ENCODE measurements around the gene CITED1. TPM values are rescaled to one million over a fixed set of nuclear protein-coding genes. Genes with fewer than 3 reads are reported as not detected.
A peak's percentile ranks its signal among the peaks of the same experiment; 100 is the strongest.

CITED1 gene
- total and polyA plus RNA-seq, 2 donors (not counting 1 experiment from before 2014, with no cell fraction given), result 0.17 TPM; not detected in 1

GRCh38 chrX:72308566-72309296 is 3.0 kb upstream of the CITED1 start:
- Histone ChIP-seq H3K9ac (ENCODE audit: insufficient read depth, low read length) (no peak overlapping the region), H3K27ac (ENCODE audit: insufficient read depth, low read length) (no peak overlapping the region), H3K4me1 (ENCODE audit: control insufficient read depth, extremely low read depth, insufficient read depth, low read length) (no peaks in the 10 kb centered on the region), H4K20me1 (ENCODE audit: control insufficient read depth, extremely low read depth, insufficient read depth, low read length) (no peaks in the 10 kb centered on the region), H3K4me2 (ENCODE audit: extremely low read depth, insufficient read depth, low read length) (peak overlapping the region; percentile 82), H3K79me2 (ENCODE audit: control insufficient read depth, insufficient read depth, low read length) (no peaks in the 10 kb centered on the region), H3K9me3 (ENCODE audit: control insufficient read depth, insufficient read depth, low read depth, low read length) (no peaks in the 10 kb centered on the region), H3K4me3 (replicated peaks in 1 of 4; ENCODE audit: control extremely low read depth in 1 of 4, insufficient read depth in 1 of 4, low read depth in 3 of 4, low read length in 4 of 4) (peak overlapping the region in 1 of 4 experiments; percentile 55), H3K36me3 (ENCODE audit: control insufficient read depth, insufficient read depth, low read length) (no peaks in the 10 kb centered on the region), H3K27me3 (ENCODE audit: control insufficient read depth, insufficient read depth, low read length) (peaks cover 45% of the 10 kb centered on the region), H2AFZ (ENCODE audit: low read length) (no peak overlapping the region)
- peak; percentile 61 to 70 for DNase-seq (ENCODE audit: low read depth in 2 of 2)
- TF ChIP-seq CTCF (conservative IDR thresholded peaks at IDR 0.05 in 1 of 2, IDR thresholded peaks at IDR 0.05 in 1 of 2; ENCODE audit: low read depth in 1 of 2, low read length in 2 of 2) (no peak), EZH2 (IDR thresholded peaks at IDR 0.05; ENCODE audit: low read length, missing control alignments) (peak; percentile 73)

GRCh38 chrX:72308209-72308565 is 2.5 kb upstream of the CITED1 start:
- DNase-seq (ENCODE audit: low read depth in 2 of 2), result no peak
- Histone ChIP-seq H3K9me3 (ENCODE audit: control insufficient read depth, insufficient read depth, low read depth, low read length) (no peaks in the 10 kb centered on the region), H3K36me3 (ENCODE audit: control insufficient read depth, insufficient read depth, low read length) (no peaks in the 10 kb centered on the region), H2AFZ (ENCODE audit: low read length) (no peak overlapping the region), H3K79me2 (ENCODE audit: control insufficient read depth, insufficient read depth, low read length) (no peaks in the 10 kb centered on the region), H3K4me2 (ENCODE audit: extremely low read depth, insufficient read depth, low read length) (no peak overlapping the region), H3K4me3 (replicated peaks in 1 of 4; ENCODE audit: control extremely low read depth in 1 of 4, insufficient read depth in 1 of 4, low read depth in 3 of 4, low read length in 4 of 4) (no peak overlapping the region), H3K27me3 (ENCODE audit: control insufficient read depth, insufficient read depth, low read length) (peaks cover 50% of the 10 kb centered on the region), H4K20me1 (ENCODE audit: control insufficient read depth, extremely low read depth, insufficient read depth, low read length) (no peaks in the 10 kb centered on the region), H3K4me1 (ENCODE audit: control insufficient read depth, extremely low read depth, insufficient read depth, low read length) (no peaks in the 10 kb centered on the region), H3K9ac (ENCODE audit: insufficient read depth, low read length) (no peak overlapping the region), H3K27ac (ENCODE audit: insufficient read depth, low read length) (no peak overlapping the region)
- TF ChIP-seq CTCF (conservative IDR thresholded peaks at IDR 0.05 in 1 of 2, IDR thresholded peaks at IDR 0.05 in 1 of 2; ENCODE audit: low read depth in 1 of 2, low read length in 2 of 2) (no peak), EZH2 (IDR thresholded peaks at IDR 0.05; ENCODE audit: low read length, missing control alignments) (no peak)

GRCh38 chrX:72307646-72308051 is 1.9 kb upstream of the CITED1 start:
- H3K4me1 ChIP-seq (ENCODE audit: control insufficient read depth, extremely low read depth, insufficient read depth, low read length), result no peaks in the 10 kb centered on the region
- H3K27me3 ChIP-seq (ENCODE audit: control insufficient read depth, insufficient read depth, low read length), result peaks cover 56% of the 10 kb centered on the region
- H3K4me2 ChIP-seq (ENCODE audit: extremely low read depth, insufficient read depth, low read length), result peak overlapping the region; percentile 13
- H4K20me1 ChIP-seq (ENCODE audit: control insufficient read depth, extremely low read depth, insufficient read depth, low read length), result no peaks in the 10 kb centered on the region
- H3K9me3 ChIP-seq (ENCODE audit: control insufficient read depth, insufficient read depth, low read depth, low read length), result no peaks in the 10 kb centered on the region
- H3K27ac ChIP-seq (ENCODE audit: insufficient read depth, low read length), result no peak overlapping the region
- no peak for TF ChIP-seq CTCF (conservative IDR thresholded peaks at IDR 0.05 in 1 of 2, IDR thresholded peaks at IDR 0.05 in 1 of 2; ENCODE audit: low read depth in 1 of 2, low read length in 2 of 2)
- peak; percentile 72 for TF ChIP-seq EZH2 (IDR thresholded peaks at IDR 0.05; ENCODE audit: low read length, missing control alignments)
- no peak overlapping the region for H3K9ac ChIP-seq (ENCODE audit: insufficient read depth, low read length)
- H3K4me3 ChIP-seq (replicated peaks in 1 of 4; ENCODE audit: control extremely low read depth in 1 of 4, insufficient read depth in 1 of 4, low read depth in 3 of 4, low read length in 4 of 4), result peak overlapping the region in 1 of 4 experiments; percentile 53
- no peak overlapping the region for H2AFZ ChIP-seq (ENCODE audit: low read length)
- no peak for DNase-seq (ENCODE audit: low read depth in 2 of 2)
- H3K36me3 ChIP-seq (ENCODE audit: control insufficient read depth, insufficient read depth, low read length), result no peaks in the 10 kb centered on the region
- H3K79me2 ChIP-seq (ENCODE audit: control insufficient read depth, insufficient read depth, low read length), result no peaks in the 10 kb centered on the region
